HepG2 (cell line): ENCODE data around the gene TRNT1.

Source experiments
- ADNP ChIP-seq: sonication (generic); formaldehyde crosslinking; IDR thresholded peaks from 2 replicates; pipeline ENCODE4 v1.4.0; 2020; ENCODE audit warnings: missing genetic modification reagents
- CTCF ChIP-seq: sonication (generic); formaldehyde crosslinking; IDR thresholded peaks from 2 replicates; pipeline ENCODE4 v1.5.0; 2020; ENCODE audit warnings: mild to moderate bottlenecking, missing genetic modification reagents, moderate library complexity
- EP300 ChIP-seq, 3 experiments: sonication (generic) in 1 of 3; formaldehyde crosslinking in 1 of 3; IDR thresholded peaks; 2 replicates each; pipeline versions ENCODE4 v1.5.1 to v1.6.1; 2011 to 2020; ENCODE audit warnings: low read depth in 2 of 3, low read length in 2 of 3, borderline replicate concordance in 1 of 3, improper control_type of control experiment in 1 of 3, mild to moderate bottlenecking in 1 of 3, missing genetic modification reagents in 1 of 3, moderate library complexity in 1 of 3
- EZH2 ChIP-seq: conservative IDR thresholded peaks from 2 replicates; pipeline ENCODE4 v1.6.1; 2012; ENCODE audit warnings: mild to moderate bottlenecking, low read depth, low read length, moderate library complexity
- GLI4 ChIP-seq: sonication (generic); formaldehyde crosslinking; IDR thresholded peaks from 2 replicates; pipeline ENCODE4 v1.5.1; 2020; ENCODE audit warnings: missing genetic modification reagents, mild to moderate bottlenecking, moderate library complexity, borderline replicate concordance
- HNF4G ChIP-seq, 2 experiments: sonication (generic) in 1 of 2; formaldehyde crosslinking in 1 of 2; IDR thresholded peaks; 2 replicates each; pipeline versions ENCODE4 v1.4.0 to v1.6.1; 2011 to 2020; ENCODE audit warnings: borderline replicate concordance in 2 of 2, low read depth in 2 of 2, mild to moderate bottlenecking in 2 of 2, low read length in 1 of 2, missing genetic modification reagents in 1 of 2, moderate library complexity in 1 of 2
- HOXA3 ChIP-seq: sonication (generic); formaldehyde crosslinking; IDR thresholded peaks from 2 replicates; pipeline ENCODE4 v1.5.0; 2020; ENCODE audit warnings: missing genetic modification reagents
- KAT2B ChIP-seq: fragments of 150-350 bp; IDR thresholded peaks from 2 replicates; pipeline ENCODE4 v1.6.1; 2014; ENCODE audit warnings: low read depth, low read length, borderline replicate concordance
- POLR2G ChIP-seq: fragments of 200-400 bp; formaldehyde crosslinking; IDR thresholded peaks from 2 replicates; pipeline ENCODE4 v1.6.1; 2018; ENCODE audit warnings: mild to moderate bottlenecking, low read depth, low read length, moderate library complexity
- SIN3A ChIP-seq: IDR thresholded peaks from 2 replicates; pipeline ENCODE4 v1.6.1; 2011; ENCODE audit warnings: low read depth, mild to moderate bottlenecking, control low read depth, low read length, borderline replicate concordance
- TFAP4 ChIP-seq: sonication (generic); IDR thresholded peaks from 2 replicates; pipeline ENCODE4 v1.6.1; 2016; ENCODE audit warnings: low read depth, borderline replicate concordance
- YEATS4 ChIP-seq: sonication (generic); formaldehyde crosslinking; IDR thresholded peaks from 2 replicates; pipeline ENCODE4 v1.4.0; 2020; ENCODE audit warnings: missing genetic modification reagents, borderline replicate concordance

- no peak for TF ChIP-seq YEATS4 (CRISPR knock-in tag)
- TF ChIP-seq GLI4 (CRISPR knock-in tag), result no peak
- TF ChIP-seq POLR2G, result no peak
- no peak for TF ChIP-seq SIN3A
- TF ChIP-seq EP300 (IDR thresholded peaks at IDR 0.05; ENCODE audit: low read depth in 2 of 2, low read length in 2 of 2), result no peak
- no peak for TF ChIP-seq EP300 (CRISPR knock-in tag; IDR thresholded peaks at IDR 0.05; ENCODE audit: borderline replicate concordance)
- no peak for TF ChIP-seq KAT2B
- no peak for TF ChIP-seq HNF4G (IDR thresholded peaks at IDR 0.05; ENCODE audit: borderline replicate concordance, low read depth, low read length)
- no peak for TF ChIP-seq HNF4G (CRISPR knock-in tag; IDR thresholded peaks at IDR 0.05; ENCODE audit: borderline replicate concordance, low read depth)
- TF ChIP-seq ADNP (CRISPR knock-in tag), result no peak
- TF ChIP-seq CTCF (CRISPR knock-in tag), result no peak
- TF ChIP-seq EZH2, result no peak
- no peak for TF ChIP-seq HOXA3
- no peak for TF ChIP-seq TFAP4
Observed at GRCh38 chr3:3110299-3110630, 16.5 kb upstream of the TRNT1 start, which contains the start of gene IL5RA.
